Thoracic aorta (tissue), 2 donors: Measurements from ENCODE around the gene FXYD2. TPM values are rescaled to one million over a fixed set of nuclear protein-coding genes. Genes with fewer than 3 reads are reported as not detected.

Source experiments
- ATAC-seq: fragments of 150-250 bp; one replicate; pipeline ENCODE4 v1.8.0; 2017; ENCODE audit warnings: low read depth; ENCODE audit not compliant: insufficient number of reproducible peaks, low FRiP score
- DNase-seq: peaks from one replicate; pipeline ENCODE4 v3.0.0-alpha.2; 2020; ENCODE audit warnings: low spot score
- H3K27ac ChIP-seq, 2 donors: fragments of 200-600 bp; sonication (generic); 1 replicate in 1 of 2; 2 replicates in 1 of 2; pipeline ENCODE4 v1.5.1; 2016; ENCODE audit warnings: mild to moderate bottlenecking in 2 of 2, moderate library complexity in 2 of 2
- H3K27me3 ChIP-seq: fragments of 200-600 bp; sonication (generic); replicated peaks from 2 replicates; pipeline ENCODE4 v1.6.0; 2016; ENCODE audit warnings: mild to moderate bottlenecking; ENCODE audit not compliant: insufficient read depth
- H3K36me3 ChIP-seq: fragments of 200-600 bp; sonication (generic); one replicate; pipeline ENCODE4 v1.5.1; 2016
- H3K4me1 ChIP-seq, 2 donors: fragments of 200-600 bp; sonication (generic); 1 replicate in 1 of 2; 2 replicates in 1 of 2; pipeline versions ENCODE4 v1.5.1 to v1.6.0; 2016; ENCODE audit warnings: low read depth in 2 of 2, mild to moderate bottlenecking in 1 of 2; ENCODE audit not compliant: control insufficient read depth in 1 of 2
- H3K4me3 ChIP-seq: fragments of 200-600 bp; sonication (generic); 2 replicates; pipeline ENCODE4 v1.5.1; 2016; ENCODE audit warnings: mild to moderate bottlenecking
- H3K9me3 ChIP-seq: fragments of 200-600 bp; sonication (generic); 2 replicates; pipeline ENCODE4 v1.5.1; 2016
- total RNA-seq, 2 donors: library from RNA; depleted of rRNA; stranded (reverse); fragments of >200 nt; gene quantifications; one replicate each; pipeline versions ENCODE4 v1.1.0 to v1.2.3, GENCODE V29; 2016
- TF ChIP-seq, protein P1 (sequence below): fragments of 200-600 bp; sonication (generic); IDR thresholded peaks from one replicate; pipeline ENCODE4 v1.5.1; 2019; ENCODE audit warnings: antibody characterized with exemption

FXYD2 gene
- total RNA-seq, 2 donors from 2014 or later, result not detected

DNA sequence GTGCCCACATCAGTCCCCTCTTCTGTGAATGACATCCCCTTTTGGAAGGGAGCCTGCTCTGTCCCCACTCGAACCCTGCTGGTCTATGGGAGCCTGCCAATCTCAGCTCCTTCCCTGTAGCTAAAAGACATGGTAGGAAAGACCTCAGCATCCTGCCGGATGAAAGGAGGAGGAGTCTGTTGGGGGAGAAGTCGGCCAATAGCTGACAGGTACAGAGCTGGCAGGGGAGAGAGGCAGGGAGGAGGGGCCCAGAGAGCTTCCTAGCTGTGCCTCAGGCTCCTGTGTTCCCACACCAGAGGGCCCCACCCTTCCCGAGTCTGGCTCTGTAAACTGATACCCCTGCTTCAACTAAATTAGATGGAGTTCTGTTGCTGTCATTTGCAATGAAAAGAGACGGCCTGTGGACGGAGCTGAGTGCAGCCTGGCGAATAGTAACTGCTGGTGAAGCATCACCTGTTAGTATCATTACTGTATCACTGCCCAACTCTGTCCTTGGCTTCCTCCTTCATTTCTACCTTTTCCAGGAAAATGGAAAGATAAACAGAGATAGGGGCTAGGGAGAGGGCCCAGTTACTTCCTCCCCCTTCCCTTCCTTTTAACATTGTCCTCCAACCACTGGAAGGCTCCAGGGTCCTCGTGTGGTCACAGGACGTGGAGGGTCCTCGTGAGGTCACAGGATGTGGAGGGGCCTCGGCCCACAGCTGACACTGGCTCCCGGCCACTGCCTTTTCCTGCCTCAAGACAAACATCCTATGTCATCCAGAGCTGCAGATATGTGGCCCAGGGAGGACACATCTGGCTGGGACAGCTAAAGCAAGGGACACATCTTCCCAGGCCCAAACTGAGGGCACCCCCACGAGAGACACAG is 36.8 kb upstream of the FXYD2 start:
- no peak for ATAC-seq
- no peak for DNase-seq
- Histone ChIP-seq H3K27me3 (no peaks in the 10 kb centered on the region), H3K4me3 (no peak overlapping the region), H3K36me3 (no peaks in the 10 kb centered on the region), H3K9me3 (no peaks in the 10 kb centered on the region), H3K4me1 (no peaks in the 10 kb centered on the region), H3K27ac (no peak overlapping the region)
- TF ChIP-seq, protein P1, sequence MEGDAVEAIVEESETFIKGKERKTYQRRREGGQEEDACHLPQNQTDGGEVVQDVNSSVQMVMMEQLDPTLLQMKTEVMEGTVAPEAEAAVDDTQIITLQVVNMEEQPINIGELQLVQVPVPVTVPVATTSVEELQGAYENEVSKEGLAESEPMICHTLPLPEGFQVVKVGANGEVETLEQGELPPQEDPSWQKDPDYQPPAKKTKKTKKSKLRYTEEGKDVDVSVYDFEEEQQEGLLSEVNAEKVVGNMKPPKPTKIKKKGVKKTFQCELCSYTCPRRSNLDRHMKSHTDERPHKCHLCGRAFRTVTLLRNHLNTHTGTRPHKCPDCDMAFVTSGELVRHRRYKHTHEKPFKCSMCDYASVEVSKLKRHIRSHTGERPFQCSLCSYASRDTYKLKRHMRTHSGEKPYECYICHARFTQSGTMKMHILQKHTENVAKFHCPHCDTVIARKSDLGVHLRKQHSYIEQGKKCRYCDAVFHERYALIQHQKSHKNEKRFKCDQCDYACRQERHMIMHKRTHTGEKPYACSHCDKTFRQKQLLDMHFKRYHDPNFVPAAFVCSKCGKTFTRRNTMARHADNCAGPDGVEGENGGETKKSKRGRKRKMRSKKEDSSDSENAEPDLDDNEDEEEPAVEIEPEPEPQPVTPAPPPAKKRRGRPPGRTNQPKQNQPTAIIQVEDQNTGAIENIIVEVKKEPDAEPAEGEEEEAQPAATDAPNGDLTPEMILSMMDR, result no peak

DNA sequence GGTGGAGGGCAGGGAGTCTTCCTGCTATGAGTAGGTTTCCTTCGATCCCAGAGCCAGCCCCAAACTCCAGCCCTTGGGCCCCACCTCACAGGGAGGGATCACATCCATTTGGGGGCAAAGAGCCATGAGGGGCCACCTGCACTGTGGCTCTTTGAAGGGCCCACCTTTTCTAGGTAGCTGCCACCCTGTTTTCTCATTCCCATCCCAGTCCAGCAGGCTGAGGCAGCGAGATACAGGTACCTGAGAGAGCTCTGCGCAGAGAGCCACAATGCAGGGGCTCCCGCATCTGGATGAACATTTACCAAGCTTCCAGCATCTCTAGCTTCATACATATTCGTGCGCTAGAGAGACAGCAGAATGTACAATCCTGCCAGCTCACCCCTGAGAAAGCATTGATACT is 35.6 kb upstream of the FXYD2 start:
- TF ChIP-seq, protein P1, result no peak
- Histone ChIP-seq H3K9me3 (no peaks in the 10 kb centered on the region), H3K4me3 (no peak overlapping the region), H3K27ac (no peak overlapping the region), H3K27me3 (no peaks in the 10 kb centered on the region), H3K36me3 (no peaks in the 10 kb centered on the region), H3K4me1 (no peaks in the 10 kb centered on the region)
- ATAC-seq (no peak), DNase-seq (no peak)

- ATAC-seq (no peak), DNase-seq (no peak)
- H3K27ac ChIP-seq, result no peak overlapping the region
- no peaks in the 10 kb centered on the region for H3K36me3 ChIP-seq
- no peaks in the 10 kb centered on the region for H3K4me1 ChIP-seq
- no peaks in the 10 kb centered on the region for H3K9me3 ChIP-seq
- no peaks in the 10 kb centered on the region for H3K27me3 ChIP-seq
- TF ChIP-seq, protein P1, result no peak
- no peak overlapping the region for H3K4me3 ChIP-seq
Observed at GRCh38 chr11:117859488-117860112, 35.1 kb upstream of the FXYD2 start.

- Histone ChIP-seq H3K27me3 (no peaks in the 10 kb centered on the region), H3K36me3 (no peaks in the 10 kb centered on the region), H3K9me3 (no peaks in the 10 kb centered on the region), H3K27ac (no peak overlapping the region), H3K4me1 (no peaks in the 10 kb centered on the region), H3K4me3 (no peak overlapping the region)
- ATAC-seq, result no peak
- no peak for DNase-seq
- TF ChIP-seq, protein P1, result no peak
Observed at GRCh38 chr11:117859061-117859460, 34.5 kb upstream of the FXYD2 start.

DNA sequence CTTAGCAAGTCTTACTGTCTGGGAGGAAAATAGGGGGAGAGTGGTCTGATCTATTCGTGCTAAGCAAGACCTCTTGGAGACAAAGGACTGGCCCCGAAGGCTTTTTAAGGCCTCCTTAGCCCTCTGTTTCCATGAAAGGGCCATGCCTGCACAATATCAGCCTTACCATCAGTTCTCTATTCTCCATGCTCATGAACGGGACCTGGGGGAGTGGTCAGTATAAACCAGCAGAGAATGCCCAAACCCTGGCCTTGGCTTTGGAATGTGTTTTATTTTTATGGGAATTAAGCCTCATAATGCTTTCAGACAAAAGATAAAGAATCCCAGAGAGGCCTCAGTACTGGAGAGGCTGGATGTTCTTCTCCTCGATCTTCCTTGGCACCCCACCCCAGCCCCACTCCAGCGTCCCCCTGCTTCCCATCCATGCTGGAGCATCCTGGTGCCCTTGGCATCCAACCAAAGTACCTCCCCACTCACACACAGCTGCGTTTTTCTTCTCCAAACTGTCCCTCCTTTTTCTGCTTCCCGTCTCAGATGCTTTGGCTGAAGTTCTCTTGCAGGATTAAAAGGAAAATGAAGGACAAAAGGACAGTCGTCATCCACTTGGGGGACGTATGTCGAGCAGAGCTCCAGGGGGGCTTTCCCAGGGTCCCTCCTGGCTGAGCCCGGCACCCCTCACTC is 33.3 kb upstream of the FXYD2 start:
- no peak overlapping the region for H3K4me3 ChIP-seq
- no peaks in the 10 kb centered on the region for H3K36me3 ChIP-seq
- H3K9me3 ChIP-seq, result peaks cover 6% of the 10 kb centered on the region
- DNase-seq, result no peak
- no peaks in the 10 kb centered on the region for H3K4me1 ChIP-seq
- H3K27me3 ChIP-seq, result no peaks in the 10 kb centered on the region
- TF ChIP-seq, protein P1, result no peak
- no peak overlapping the region for H3K27ac ChIP-seq
- no peak for ATAC-seq
